BLaER1 treated with 17β-estradiol and CSF1 and Interleukin-3, amounts not matched to agents 10 nM and 100 nM (cell line): ENCODE results near the gene LEFTY2.
"Not testable (repeated sequence)": the region's sequence is repeated elsewhere in the genome, so short reads cannot be mapped to it uniquely, and the experiment has no call there.

Experiments
- H3K27ac ChIP-seq, 11 experiments: shearing (Covaris generic); formaldehyde crosslinking; 2 replicates each; pipeline ENCODE4 v1.8.1; 2022
- H3K27me3 ChIP-seq, 11 experiments: shearing (Covaris generic); formaldehyde crosslinking; 2 replicates each; pipeline ENCODE4 v1.8.1; 2022
- H3K36me3 ChIP-seq, 11 experiments: shearing (Covaris generic); formaldehyde crosslinking; 2 replicates each; pipeline ENCODE4 v1.8.1; 2022
- H3K4me1 ChIP-seq, 10 experiments: shearing (Covaris generic); formaldehyde crosslinking; 2 replicates each; pipeline ENCODE4 v1.8.1; 2022
- H3K4me2 ChIP-seq, 11 experiments: shearing (Covaris generic); formaldehyde crosslinking; 2 replicates each; pipeline ENCODE4 v1.8.1; 2022
- H3K4me3 ChIP-seq, 10 experiments: shearing (Covaris generic); formaldehyde crosslinking; 2 replicates each; pipeline ENCODE4 v1.8.1; 2022
- H3K9ac ChIP-seq, 11 experiments: shearing (Covaris generic); formaldehyde crosslinking; 2 replicates each; pipeline ENCODE4 v1.8.1; 2022
- H3K9me3 ChIP-seq, 11 experiments: shearing (Covaris generic); formaldehyde crosslinking; replicated peaks in 1 of 11; 2 replicates each; pipeline ENCODE4 v1.8.1; 2022
- H4K20me1 ChIP-seq, 11 experiments: shearing (Covaris generic); formaldehyde crosslinking; 2 replicates each; pipeline ENCODE4 v1.8.1; 2022
- Cebpa-rat ChIP-seq, 11 experiments: shearing (Covaris generic); IDR thresholded peaks; 2 replicates each; pipeline ENCODE4 v1.8.1; 2022

LEFTY2 gene

GRCh38 chr1:225944951-225945350, 3.9 kb upstream of the LEFTY2 start:
- no peaks in the 10 kb centered on the region for H3K9me3 ChIP-seq
- no peak overlapping the region for H3K4me3 ChIP-seq
- H3K27me3 ChIP-seq = no peaks in the 10 kb centered on the region
- no peak overlapping the region for H3K27ac ChIP-seq
- H3K9ac ChIP-seq = no peak overlapping the region
- H3K4me1 ChIP-seq = peaks cover 8 to 44% (median 28%) of the 10 kb centered on the region in 10 experiments; a peak in 18 of 20 replicates
- peak overlapping the region in 10 of 11 experiments; percentile 14 to 74 (median 52); a peak in 18 of 22 replicates for H3K4me2 ChIP-seq
- peaks cover 0 to 11% (median 0%) of the 10 kb centered on the region in 11 experiments; a peak in 1 of 22 replicates for H4K20me1 ChIP-seq
- no peak for TF ChIP-seq Cebpa-rat (IDR thresholded peaks at IDR 0.05)
- H3K36me3 ChIP-seq = no peaks in the 10 kb centered on the region

DNA sequence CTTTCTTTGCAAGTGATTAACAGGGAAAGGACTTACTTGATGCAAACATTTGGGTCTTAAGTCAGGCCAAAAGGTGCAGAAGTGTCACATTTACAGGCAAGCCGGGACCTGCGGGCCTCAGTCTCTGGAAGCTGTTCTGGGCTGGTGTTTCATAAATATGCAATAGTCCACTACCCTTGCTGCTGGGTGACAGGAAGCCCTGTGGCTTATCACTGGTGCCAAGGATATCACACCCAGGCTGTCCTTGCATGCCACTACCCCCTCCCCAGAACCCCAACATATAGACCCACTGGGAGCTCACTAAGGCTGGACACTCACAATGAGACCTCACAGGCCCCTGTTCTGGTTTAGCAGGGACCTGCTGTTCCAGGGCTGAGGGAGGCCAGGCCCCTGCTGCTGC, 3.4 kb upstream of the LEFTY2 start:
- no peak for TF ChIP-seq Cebpa-rat (IDR thresholded peaks at IDR 0.05)
- peaks cover 8 to 44% (median 28%) of the 10 kb centered on the region in 10 experiments; a peak in 18 of 20 replicates for H3K4me1 ChIP-seq
- H3K9me3 ChIP-seq = no peaks in the 10 kb centered on the region
- H3K27ac ChIP-seq = no peak overlapping the region
- no peak overlapping the region for H3K4me3 ChIP-seq
- H3K4me2 ChIP-seq = peak overlapping the region in 10 of 11 experiments; percentile 6 to 74 (median 52); a peak in 18 of 22 replicates
- peaks cover 0 to 11% (median 0%) of the 10 kb centered on the region in 11 experiments; a peak in 1 of 22 replicates for H4K20me1 ChIP-seq
- H3K36me3 ChIP-seq = no peaks in the 10 kb centered on the region
- no peaks in the 10 kb centered on the region for H3K27me3 ChIP-seq
- H3K9ac ChIP-seq = no peak overlapping the region

- no peak overlapping the region for H3K27ac ChIP-seq
- H4K20me1 ChIP-seq = peaks cover 0 to 11% (median 0%) of the 10 kb centered on the region in 11 experiments; a peak in 1 of 22 replicates
- H3K36me3 ChIP-seq = no peaks in the 10 kb centered on the region
- no peak overlapping the region for H3K4me2 ChIP-seq
- no peak overlapping the region for H3K9ac ChIP-seq
- TF ChIP-seq Cebpa-rat (IDR thresholded peaks at IDR 0.05) = no peak
- no peak overlapping the region for H3K4me3 ChIP-seq
- H3K27me3 ChIP-seq = no peaks in the 10 kb centered on the region
- H3K9me3 ChIP-seq = no peaks in the 10 kb centered on the region
- peaks cover 8 to 44% (median 28%) of the 10 kb centered on the region in 10 experiments; a peak in 18 of 20 replicates for H3K4me1 ChIP-seq
Measured at GRCh38 chr1:225943582-225943981, 2.6 kb upstream of the LEFTY2 start.

DNA sequence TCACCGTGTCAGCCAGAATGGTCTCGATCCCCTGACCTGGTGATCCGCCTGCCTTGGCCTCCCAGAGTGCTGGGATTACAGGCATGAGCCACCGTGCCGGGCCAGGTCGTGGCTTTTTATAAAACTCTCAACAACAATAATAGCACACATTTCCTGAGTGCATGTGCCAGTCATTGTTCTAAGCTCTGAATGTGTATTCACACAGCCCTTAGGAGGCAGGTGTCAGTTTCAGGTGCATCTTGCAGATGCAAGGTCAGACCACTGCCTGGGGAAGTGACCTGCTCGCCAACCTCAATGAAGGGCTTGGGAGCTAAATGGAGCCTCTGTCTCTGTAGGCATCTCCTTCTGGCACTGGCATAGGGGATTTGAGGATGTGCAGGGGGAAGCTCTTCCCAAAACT, 1.6 kb upstream of the LEFTY2 start:
- no peak for TF ChIP-seq Cebpa-rat (IDR thresholded peaks at IDR 0.05)

GRCh38 chr1:225941942-225942222, 862 bp upstream of the LEFTY2 start:
- H3K4me3 ChIP-seq = no peak overlapping the region
- H3K4me2 ChIP-seq = no peak overlapping the region
- peaks cover 10 to 49% (median 31%) of the 10 kb centered on the region in 10 experiments; a peak in 18 of 20 replicates for H3K4me1 ChIP-seq
- H4K20me1 ChIP-seq = peaks cover 0 to 11% (median 0%) of the 10 kb centered on the region in 11 experiments; a peak in 1 of 22 replicates
- H3K27ac ChIP-seq = no peak overlapping the region
- no peaks in the 10 kb centered on the region for H3K36me3 ChIP-seq
- no peaks in the 10 kb centered on the region for H3K9me3 ChIP-seq
- no peak for TF ChIP-seq Cebpa-rat (IDR thresholded peaks at IDR 0.05)
- no peak overlapping the region for H3K9ac ChIP-seq
- H3K27me3 ChIP-seq = no peaks in the 10 kb centered on the region

More for the DNA sequence above, 1.6 kb upstream of the LEFTY2 start:
- H3K4me2 ChIP-seq = peak overlapping the region in 4 of 11 experiments; percentile 9 to 48 (median 36); a peak in 7 of 22 replicates
- H3K27ac ChIP-seq = no peak overlapping the region
- no peak overlapping the region for H3K4me3 ChIP-seq
- no peaks in the 10 kb centered on the region for H3K27me3 ChIP-seq
- H3K9ac ChIP-seq = no peak overlapping the region
- no peaks in the 10 kb centered on the region for H3K36me3 ChIP-seq
- no peaks in the 10 kb centered on the region for H3K9me3 ChIP-seq
- peaks cover 0 to 11% (median 0%) of the 10 kb centered on the region in 11 experiments; a peak in 1 of 22 replicates for H4K20me1 ChIP-seq
- H3K4me1 ChIP-seq = peaks cover 8 to 44% (median 28%) of the 10 kb centered on the region in 10 experiments; a peak in 18 of 20 replicates

- peaks cover 0 to 11% (median 0%) of the 10 kb centered on the region in 11 experiments; a peak in 1 of 22 replicates for H4K20me1 ChIP-seq
- H3K36me3 ChIP-seq = no peaks in the 10 kb centered on the region
- no peak overlapping the region for H3K27ac ChIP-seq
- no peak for TF ChIP-seq Cebpa-rat (IDR thresholded peaks at IDR 0.05)
- peak overlapping the region in 2 of 11 experiments; percentile 6 to 23; a peak in 3 of 22 replicates for H3K4me2 ChIP-seq
- H3K4me3 ChIP-seq = no peak overlapping the region
- no peaks in the 10 kb centered on the region for H3K9me3 ChIP-seq
- peak overlapping the region in 1 of 11 experiments; percentile 14; a peak in 1 of 22 replicates for H3K9ac ChIP-seq
- no peaks in the 10 kb centered on the region for H3K27me3 ChIP-seq
- H3K4me1 ChIP-seq = peaks cover 15 to 58% (median 40%) of the 10 kb centered on the region in 10 experiments; a peak in 18 of 20 replicates
Measured at GRCh38 chr1:225940385-225941151, 452 bp downstream of the LEFTY2 start.

GRCh38 chr1:225939939-225940310, 1.1 kb downstream of the LEFTY2 start:
- not testable (repeated sequence) for H4K20me1 ChIP-seq, H3K4me2 ChIP-seq, H3K27ac ChIP-seq, H3K36me3 ChIP-seq, H3K9me3 ChIP-seq, H3K4me3 ChIP-seq, H3K27me3 ChIP-seq
- Histone ChIP-seq H3K9ac (peak overlapping the region in 1 of 11 experiments; percentile 14; a peak in 1 of 22 replicates), H3K4me1 (peaks cover 13 to 51% (median 34%) of the 10 kb centered on the region in 10 experiments; a peak in 18 of 20 replicates)

DNA sequence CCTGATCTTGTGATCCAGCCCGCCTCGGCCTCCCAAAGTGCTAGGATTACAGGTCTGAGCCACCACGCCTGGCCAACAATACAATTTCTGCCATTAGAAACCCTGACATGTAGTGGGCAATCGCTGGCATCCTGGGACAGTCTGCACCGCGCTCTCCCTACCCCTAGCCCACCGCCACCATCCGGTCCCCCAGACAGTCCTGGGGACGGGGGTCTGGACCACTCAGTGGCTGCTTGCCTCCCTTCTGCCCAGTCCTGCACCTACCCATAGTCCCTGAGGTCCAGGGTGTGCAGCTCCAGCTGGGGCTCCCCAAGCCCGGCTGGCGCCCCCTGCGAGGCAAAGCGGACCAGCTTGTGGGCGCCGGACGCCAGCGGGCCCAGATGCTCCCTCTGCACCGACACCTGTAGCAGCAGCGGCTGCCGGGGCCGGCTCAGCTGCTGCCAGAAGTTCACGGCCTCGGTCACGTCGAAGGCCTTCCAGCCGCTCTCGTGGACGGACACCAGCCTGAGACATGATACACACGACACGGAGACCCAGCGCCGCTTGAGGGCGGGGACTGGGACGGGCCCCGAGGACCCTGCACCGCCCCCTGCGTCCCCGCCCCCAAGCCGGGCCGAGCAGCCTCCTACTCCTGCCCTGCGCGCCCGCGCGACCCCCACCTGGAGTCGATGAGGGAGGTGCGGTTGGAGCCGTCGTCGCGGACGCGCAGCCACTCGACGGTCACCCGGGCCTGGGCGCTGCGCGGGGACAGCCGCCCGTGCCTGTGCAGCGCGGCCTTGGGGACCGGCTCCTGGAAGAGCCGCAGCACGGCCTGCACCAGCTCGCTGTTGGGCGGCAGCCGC, 1.7 kb downstream of the LEFTY2 start:
- not testable (repeated sequence) for H3K4me2 ChIP-seq, H3K36me3 ChIP-seq, H3K4me3 ChIP-seq, H3K27me3 ChIP-seq, H3K27ac ChIP-seq, H3K9ac ChIP-seq, H3K9me3 ChIP-seq, H4K20me1 ChIP-seq
- H3K4me1 ChIP-seq = peaks cover 7 to 45% (median 28%) of the 10 kb centered on the region in 10 experiments; a peak in 18 of 20 replicates
